GM08714 (cell line): ENCODE results near the gene MAPK14.
"Not testable (repeated sequence)": the region's sequence is repeated elsewhere in the genome, so short reads cannot be mapped to it uniquely, and the experiment has no call there.

Experiments used
- H3K4me3 ChIP-seq: fragments of 200-500 bp; sonication (Bioruptor generic); 2 replicates; pipeline ENCODE4 v1.5.1; 2014; ENCODE audit warnings: mild to moderate bottlenecking, low read length, inconsistent platforms
- ZNF274 ChIP-seq: IDR thresholded peaks from 2 replicates; pipeline ENCODE4 v1.6.1; 2012; ENCODE audit warnings: mild to moderate bottlenecking, low read depth, low read length

MAPK14 gene

GRCh38 chr6:36027501-36028087 is at the start of gene MAPK14:
Gene MAPK14 (plus strand): TSS chr6:36027808. CDS start chr6:36028158, 350 bp downstream.
- TF ChIP-seq ZNF274, result no peak

GRCh38 chr6:35980126-35980525 is 47.5 kb upstream of the MAPK14 start:
- H3K4me3 ChIP-seq, result not testable (repeated sequence)

More at GRCh38 chr6:36027501-36028087, at the start of gene MAPK14:
- peak within 1 kb of the TSS; percentile 98 for H3K4me3 ChIP-seq

GRCh38 chr6:35980991-35981645 is 46.5 kb upstream of the MAPK14 start:
- no peak for TF ChIP-seq ZNF274
- H3K4me3 ChIP-seq, result no peak overlapping the region

GRCh38 chr6:35984701-35985100 is 42.9 kb upstream of the MAPK14 start:
- H3K4me3 ChIP-seq, result no peak overlapping the region

GRCh38 chr6:35988047-35988446 is 39.6 kb upstream of the MAPK14 start:
- H3K4me3 ChIP-seq, result not testable (repeated sequence)

More at GRCh38 chr6:35984701-35985100, 42.9 kb upstream of the MAPK14 start:
- TF ChIP-seq ZNF274, result no peak

- TF ChIP-seq ZNF274, result no peak
Observed at GRCh38 chr6:35993150-35993549, 34.5 kb upstream of the MAPK14 start.

GRCh38 chr6:36000451-36000850 is 27.2 kb upstream of the MAPK14 start:
- no peak for TF ChIP-seq ZNF274
- no peak overlapping the region for H3K4me3 ChIP-seq

More at GRCh38 chr6:35993150-35993549, 34.5 kb upstream of the MAPK14 start:
- no peak overlapping the region for H3K4me3 ChIP-seq

- no peak overlapping the region for H3K4me3 ChIP-seq
- TF ChIP-seq ZNF274, result no peak
Observed at GRCh38 chr6:36015666-36016065, 11.9 kb upstream of the MAPK14 start.

- no peak for TF ChIP-seq ZNF274
- H3K4me3 ChIP-seq, result no peak overlapping the region
Observed at GRCh38 chr6:36018339-36018738, 9.3 kb upstream of the MAPK14 start.

- H3K4me3 ChIP-seq, result no peak overlapping the region
- TF ChIP-seq ZNF274, result no peak
Observed at GRCh38 chr6:36019167-36019566, 8.4 kb upstream of the MAPK14 start.

GRCh38 chr6:36020154-36020553 is 7.5 kb upstream of the MAPK14 start:
- no peak for TF ChIP-seq ZNF274
- H3K4me3 ChIP-seq, result no peak overlapping the region

GRCh38 chr6:36023996-36024795 is 3.4 kb upstream of the MAPK14 start, which contains the start of gene SLC26A8:
Gene SLC26A8 (minus strand): TSS chr6:36024641. CDS start chr6:36019707, 4,934 bp downstream.
- TF ChIP-seq ZNF274, result no peak
- no peak within 1 kb of the TSS for H3K4me3 ChIP-seq

- H3K4me3 ChIP-seq, result no peak overlapping the region
Observed at GRCh38 chr6:36025260-36025931, 2.2 kb upstream of the MAPK14 start.

GRCh38 chr6:36025932-36026327 is 1.7 kb upstream of the MAPK14 start:
- TF ChIP-seq ZNF274, result no peak
- H3K4me3 ChIP-seq, result no peak overlapping the region

More at GRCh38 chr6:36025260-36025931, 2.2 kb upstream of the MAPK14 start:
- no peak for TF ChIP-seq ZNF274
